ENCODE data around the gene ADAMTS12. TPM values are rescaled to one million over a fixed set of nuclear protein-coding genes. Genes with fewer than 3 reads are reported as not detected.

Gene ADAMTS12
- polyA plus RNA-seq, 1 experiment, result 46.8 TPM

- POLR2A ChIA-PET, result no interaction called here
- CTCF ChIA-PET, result interaction anchor here (1.5 kb wide), 1 partner anchor 303 kb away, joined by 4 read pairs; no protein-coding TSS in a partner anchor
- TF ChIP-seq CTCF (IDR thresholded peaks at IDR 0.05; ENCODE audit: low read depth, low read length), result no peak
Observed at GRCh38 chr5:33631786-33632185, 260.0 kb downstream of the ADAMTS12 start.

GRCh38 chr5:33631139-33631538 is 260.7 kb downstream of the ADAMTS12 start:
- H3K27me3 ChIP-seq (ENCODE audit: control insufficient read depth, insufficient read depth, low read length), result no peaks in the 10 kb centered on the region
- ChIA-PET CTCF (no interaction called here), POLR2A (no interaction called here)
- DNase-seq (ENCODE audit: low read depth, low spot score), result no peak
- H3K27ac ChIP-seq (ENCODE audit: low read depth, low read length), result no peak overlapping the region
- no peaks in the 10 kb centered on the region for H3K9me3 ChIP-seq (ENCODE audit: control insufficient read depth, insufficient read depth, low read length)
- no peak for TF ChIP-seq CTCF (IDR thresholded peaks at IDR 0.05; ENCODE audit: low read depth, low read length)
- no peak overlapping the region for H3K4me3 ChIP-seq (ENCODE audit: low read depth, low read length)

More at GRCh38 chr5:33631786-33632185, 260.0 kb downstream of the ADAMTS12 start:
- H3K27me3 ChIP-seq (ENCODE audit: control insufficient read depth, insufficient read depth, low read length), result no peaks in the 10 kb centered on the region
- H3K4me3 ChIP-seq (ENCODE audit: low read depth, low read length), result no peak overlapping the region
- no peak for DNase-seq (ENCODE audit: low read depth, low spot score)
- no peak overlapping the region for H3K27ac ChIP-seq (ENCODE audit: low read depth, low read length)
- no peaks in the 10 kb centered on the region for H3K9me3 ChIP-seq (ENCODE audit: control insufficient read depth, insufficient read depth, low read length)

- CTCF ChIA-PET, result no interaction called here
- no peak overlapping the region for H3K4me3 ChIP-seq (ENCODE audit: low read depth, low read length)
- no peaks in the 10 kb centered on the region for H3K9me3 ChIP-seq (ENCODE audit: control insufficient read depth, insufficient read depth, low read length)
- no peak overlapping the region for H3K27ac ChIP-seq (ENCODE audit: low read depth, low read length)
- no peak for DNase-seq (ENCODE audit: low read depth, low spot score)
- POLR2A ChIA-PET, result no interaction called here
- no peaks in the 10 kb centered on the region for H3K27me3 ChIP-seq (ENCODE audit: control insufficient read depth, insufficient read depth, low read length)
- no peak for TF ChIP-seq CTCF (IDR thresholded peaks at IDR 0.05; ENCODE audit: low read depth, low read length)
Observed at GRCh38 chr5:33629999-33630398, 261.8 kb downstream of the ADAMTS12 start.

- Histone ChIP-seq H3K4me3 (ENCODE audit: low read depth, low read length) (no peak overlapping the region), H3K27me3 (ENCODE audit: control insufficient read depth, insufficient read depth, low read length) (no peaks in the 10 kb centered on the region), H3K9me3 (ENCODE audit: control insufficient read depth, insufficient read depth, low read length) (no peaks in the 10 kb centered on the region), H3K27ac (ENCODE audit: low read depth, low read length) (no peak overlapping the region)
- no peak for TF ChIP-seq CTCF (IDR thresholded peaks at IDR 0.05; ENCODE audit: low read depth, low read length)
- no peak for DNase-seq (ENCODE audit: low read depth, low spot score)
- ChIA-PET CTCF (no interaction called here), POLR2A (no interaction called here)
Observed at GRCh38 chr5:33628796-33629195, 263.0 kb downstream of the ADAMTS12 start.

- POLR2A ChIA-PET, result no interaction called here
- H3K27ac ChIP-seq (ENCODE audit: low read depth, low read length), result no peak overlapping the region
- no peaks in the 10 kb centered on the region for H3K27me3 ChIP-seq (ENCODE audit: control insufficient read depth, insufficient read depth, low read length)
- H3K4me3 ChIP-seq (ENCODE audit: low read depth, low read length), result no peak overlapping the region
- H3K9me3 ChIP-seq (ENCODE audit: control insufficient read depth, insufficient read depth, low read length), result no peaks in the 10 kb centered on the region
- no peak for TF ChIP-seq CTCF (IDR thresholded peaks at IDR 0.05; ENCODE audit: low read depth, low read length)
- CTCF ChIA-PET, result no interaction called here
- DNase-seq (ENCODE audit: low read depth, low spot score), result no peak
Observed at GRCh38 chr5:33621514-33621913, 270.3 kb downstream of the ADAMTS12 start.
